Nephron progenitor cell (in vitro differentiated cells): ENCODE measurements around the gene SH3RF2.

Experiments used
- DNase-seq: peaks from one replicate; pipeline ENCODE4 v3.0.0; 2021
- H3K27ac Mint-ChIP-seq: 2 replicates; pipeline ENCODE4 v1.8.0; 2021; ENCODE audit warnings: mild to moderate bottlenecking, moderate library complexity, mixed read lengths
- H3K27me3 Mint-ChIP-seq: 2 replicates; pipeline ENCODE4 v1.8.0; 2021; ENCODE audit warnings: mild to moderate bottlenecking, low read depth, mixed read lengths; ENCODE audit not compliant: poor library complexity
- H3K36me3 Mint-ChIP-seq: 2 replicates; pipeline ENCODE4 v1.8.0; 2021; ENCODE audit warnings: low read depth, mixed read lengths
- H3K4me1 Mint-ChIP-seq: 2 replicates; pipeline ENCODE4 v1.8.0; 2021; ENCODE audit warnings: mixed read lengths
- H3K4me3 Mint-ChIP-seq: 2 replicates; pipeline ENCODE4 v1.8.0; 2021; ENCODE audit warnings: mild to moderate bottlenecking, moderate library complexity, mixed read lengths
- H3K9me3 Mint-ChIP-seq: 2 replicates; pipeline ENCODE4 v1.8.0; 2021; ENCODE audit warnings: mild to moderate bottlenecking, moderate library complexity, mixed read lengths
- CTCF ChIP-seq: fragments of 200-600 bp; sonication (generic); IDR thresholded peaks from 2 replicates; pipeline ENCODE4 v1.5.0; 2021; ENCODE audit warnings: antibody characterized with exemption

SH3RF2 gene

GRCh38 chr5:146078566-146078965, 142.2 kb downstream of the SH3RF2 start:
- no peak for TF ChIP-seq CTCF
- H3K4me1 Mint-ChIP-seq = peaks cover 35% of the 10 kb centered on the region
- no peak overlapping the region for H3K4me3 Mint-ChIP-seq
- no peaks in the 10 kb centered on the region for H3K9me3 Mint-ChIP-seq
- DNase-seq = no peak
- H3K27ac Mint-ChIP-seq = no peak overlapping the region
- peaks cover 18% of the 10 kb centered on the region for H3K27me3 Mint-ChIP-seq
- no peaks in the 10 kb centered on the region for H3K36me3 Mint-ChIP-seq

- Mint-ChIP-seq H3K36me3 (no peaks in the 10 kb centered on the region), H3K27ac (no peak overlapping the region), H3K27me3 (peaks cover 8% of the 10 kb centered on the region), H3K9me3 (no peaks in the 10 kb centered on the region), H3K4me3 (no peak overlapping the region), H3K4me1 (peaks cover 35% of the 10 kb centered on the region)
- DNase-seq = no peak
- no peak for TF ChIP-seq CTCF
These were observed 143.5 kb downstream of the SH3RF2 start for GRCh38 chr5:146079695-146080373.

GRCh38 chr5:146081556-146081955, 145.2 kb downstream of the SH3RF2 start:
- Mint-ChIP-seq H3K27ac (peak overlapping the region; percentile 92), H3K4me1 (peaks cover 25% of the 10 kb centered on the region), H3K4me3 (no peak overlapping the region), H3K36me3 (no peaks in the 10 kb centered on the region), H3K27me3 (peaks cover 5% of the 10 kb centered on the region), H3K9me3 (peaks cover 3% of the 10 kb centered on the region)
- no peak for DNase-seq
- no peak for TF ChIP-seq CTCF

GRCh38 chr5:146082798-146083197, 146.4 kb downstream of the SH3RF2 start:
- peaks cover 3% of the 10 kb centered on the region for H3K9me3 Mint-ChIP-seq
- DNase-seq = no peak
- H3K4me1 Mint-ChIP-seq = peaks cover 19% of the 10 kb centered on the region
- no peaks in the 10 kb centered on the region for H3K36me3 Mint-ChIP-seq
- TF ChIP-seq CTCF = no peak
- H3K27me3 Mint-ChIP-seq = peaks cover 3% of the 10 kb centered on the region
- H3K4me3 Mint-ChIP-seq = no peak overlapping the region
- no peak overlapping the region for H3K27ac Mint-ChIP-seq

- Mint-ChIP-seq H3K27me3 (peaks cover 3% of the 10 kb centered on the region), H3K27ac (no peak overlapping the region), H3K9me3 (peaks cover 3% of the 10 kb centered on the region), H3K36me3 (no peaks in the 10 kb centered on the region), H3K4me1 (peaks cover 19% of the 10 kb centered on the region), H3K4me3 (no peak overlapping the region)
- no peak for TF ChIP-seq CTCF
- DNase-seq = no peak
These were observed 148.0 kb downstream of the SH3RF2 start for GRCh38 chr5:146084376-146084775.

- Mint-ChIP-seq H3K4me1 (no peaks in the 10 kb centered on the region), H3K9me3 (peaks cover 3% of the 10 kb centered on the region)
- DNase-seq = no peak
These were observed 151.7 kb downstream of the SH3RF2 start for GRCh38 chr5:146088098-146088497.

More at GRCh38 chr5:146088098-146088497, 151.7 kb downstream of the SH3RF2 start:
- Mint-ChIP-seq H3K36me3 (no peaks in the 10 kb centered on the region), H3K27ac (peak overlapping the region; percentile 68), H3K27me3 (no peaks in the 10 kb centered on the region), H3K4me3 (no peak overlapping the region)
- TF ChIP-seq CTCF = no peak
